ENCODE measurements around the gene PPHLN1.

Gene PPHLN1

GRCh38 chr12:42481368-42481767, 155.4 kb downstream of the PPHLN1 start:
- no peak overlapping the region for H3K4me3 ChIP-seq (ENCODE audit: low read length)
- no peak for DNase-seq (ENCODE audit: low read depth)
- TF ChIP-seq, protein P1, sequence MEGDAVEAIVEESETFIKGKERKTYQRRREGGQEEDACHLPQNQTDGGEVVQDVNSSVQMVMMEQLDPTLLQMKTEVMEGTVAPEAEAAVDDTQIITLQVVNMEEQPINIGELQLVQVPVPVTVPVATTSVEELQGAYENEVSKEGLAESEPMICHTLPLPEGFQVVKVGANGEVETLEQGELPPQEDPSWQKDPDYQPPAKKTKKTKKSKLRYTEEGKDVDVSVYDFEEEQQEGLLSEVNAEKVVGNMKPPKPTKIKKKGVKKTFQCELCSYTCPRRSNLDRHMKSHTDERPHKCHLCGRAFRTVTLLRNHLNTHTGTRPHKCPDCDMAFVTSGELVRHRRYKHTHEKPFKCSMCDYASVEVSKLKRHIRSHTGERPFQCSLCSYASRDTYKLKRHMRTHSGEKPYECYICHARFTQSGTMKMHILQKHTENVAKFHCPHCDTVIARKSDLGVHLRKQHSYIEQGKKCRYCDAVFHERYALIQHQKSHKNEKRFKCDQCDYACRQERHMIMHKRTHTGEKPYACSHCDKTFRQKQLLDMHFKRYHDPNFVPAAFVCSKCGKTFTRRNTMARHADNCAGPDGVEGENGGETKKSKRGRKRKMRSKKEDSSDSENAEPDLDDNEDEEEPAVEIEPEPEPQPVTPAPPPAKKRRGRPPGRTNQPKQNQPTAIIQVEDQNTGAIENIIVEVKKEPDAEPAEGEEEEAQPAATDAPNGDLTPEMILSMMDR (conservative IDR thresholded peaks at IDR 0.05; ENCODE audit: low read length) = no peak

GRCh38 chr12:42482041-42482747, 156.2 kb downstream of the PPHLN1 start:
- DNase-seq (ENCODE audit: low read depth) = peak; percentile 18
- H3K4me3 ChIP-seq (ENCODE audit: low read length) = peak overlapping the region; percentile 48
- TF ChIP-seq, protein P1 (conservative IDR thresholded peaks at IDR 0.05; ENCODE audit: low read length) = no peak

- TF ChIP-seq, protein P1 (conservative IDR thresholded peaks at IDR 0.05; ENCODE audit: low read length) = peak; percentile 56
- H3K4me3 ChIP-seq (ENCODE audit: low read length) = peak overlapping the region; percentile 67
- peak; percentile 30 for DNase-seq (ENCODE audit: low read depth)
These were observed 157.0 kb downstream of the PPHLN1 start for GRCh38 chr12:42482748-42483520.

DNA sequence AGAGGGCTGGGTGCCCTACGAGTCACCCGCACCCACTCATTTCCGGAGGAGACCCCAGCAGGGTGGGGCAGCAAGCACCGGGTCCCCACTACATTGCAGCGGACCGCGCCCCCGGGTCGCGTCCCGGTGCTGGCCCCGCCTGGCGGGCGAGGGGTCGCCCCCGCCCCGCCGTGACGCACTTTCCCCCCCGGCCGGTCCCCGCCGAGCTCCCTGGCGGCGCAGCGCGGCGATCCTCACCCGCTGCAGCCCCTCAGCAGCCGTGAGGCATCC, 157.5 kb downstream of the PPHLN1 start:
- TF ChIP-seq, protein P1 (conservative IDR thresholded peaks at IDR 0.05; ENCODE audit: low read length) = no peak
- no peak for DNase-seq (ENCODE audit: low read depth)

DNA sequence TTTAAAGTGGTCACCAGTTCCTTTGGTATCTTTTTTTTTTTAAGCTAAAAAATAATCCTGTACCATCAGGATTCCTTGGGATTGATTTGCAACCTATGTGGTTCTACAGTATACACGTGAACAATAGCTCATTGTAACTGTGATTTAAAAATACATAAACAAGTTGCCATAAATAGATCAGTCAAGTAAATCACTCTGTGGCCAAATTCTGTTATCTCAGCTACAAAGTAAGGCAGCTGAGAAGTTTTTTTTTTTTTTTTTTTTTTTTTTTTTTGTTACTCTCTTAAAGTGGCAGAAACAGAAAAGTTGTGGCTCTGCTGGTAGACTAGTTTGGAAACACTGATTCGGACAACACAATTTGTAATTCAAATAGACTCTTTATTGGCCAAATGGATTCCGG, 159.0 kb downstream of the PPHLN1 start:
- no peak overlapping the region for H3K4me3 ChIP-seq (ENCODE audit: low read length)
- TF ChIP-seq, protein P1 (conservative IDR thresholded peaks at IDR 0.05; ENCODE audit: low read length) = no peak
- DNase-seq (ENCODE audit: low read depth) = no peak

More for the DNA sequence above, 157.5 kb downstream of the PPHLN1 start:
- H3K4me3 ChIP-seq (ENCODE audit: low read length) = peak overlapping the region; percentile 67

GRCh38 chr12:42485823-42486222, 159.9 kb downstream of the PPHLN1 start:
- no peak for DNase-seq (ENCODE audit: low read depth)
- H3K4me3 ChIP-seq (ENCODE audit: low read length) = no peak overlapping the region
- TF ChIP-seq, protein P1 (conservative IDR thresholded peaks at IDR 0.05; ENCODE audit: low read length) = no peak

DNA sequence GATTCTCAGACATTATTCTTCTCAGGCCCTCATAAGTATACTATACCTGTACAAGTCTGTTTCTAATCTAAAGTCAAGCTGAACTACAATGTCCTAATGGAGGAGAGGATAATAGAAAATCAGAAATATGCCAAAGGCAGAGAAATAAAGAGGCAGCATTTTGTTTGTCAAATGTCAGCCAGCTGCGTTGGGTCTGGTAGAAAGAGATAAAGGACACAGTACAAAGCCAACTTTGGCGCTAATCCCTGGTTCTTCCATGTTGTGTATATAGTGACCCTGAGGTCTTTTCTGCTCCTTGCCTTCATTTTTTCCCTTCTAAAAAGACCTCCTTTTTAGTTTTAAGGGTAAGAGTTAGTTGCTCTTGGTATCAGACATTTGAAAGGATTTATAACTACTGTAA, 160.4 kb downstream of the PPHLN1 start:
- TF ChIP-seq, protein P1 (conservative IDR thresholded peaks at IDR 0.05; ENCODE audit: low read length) = no peak
- DNase-seq (ENCODE audit: low read depth) = no peak
- H3K4me3 ChIP-seq (ENCODE audit: low read length) = no peak overlapping the region
